ENCODE data around the gene CDH22.

DNA sequence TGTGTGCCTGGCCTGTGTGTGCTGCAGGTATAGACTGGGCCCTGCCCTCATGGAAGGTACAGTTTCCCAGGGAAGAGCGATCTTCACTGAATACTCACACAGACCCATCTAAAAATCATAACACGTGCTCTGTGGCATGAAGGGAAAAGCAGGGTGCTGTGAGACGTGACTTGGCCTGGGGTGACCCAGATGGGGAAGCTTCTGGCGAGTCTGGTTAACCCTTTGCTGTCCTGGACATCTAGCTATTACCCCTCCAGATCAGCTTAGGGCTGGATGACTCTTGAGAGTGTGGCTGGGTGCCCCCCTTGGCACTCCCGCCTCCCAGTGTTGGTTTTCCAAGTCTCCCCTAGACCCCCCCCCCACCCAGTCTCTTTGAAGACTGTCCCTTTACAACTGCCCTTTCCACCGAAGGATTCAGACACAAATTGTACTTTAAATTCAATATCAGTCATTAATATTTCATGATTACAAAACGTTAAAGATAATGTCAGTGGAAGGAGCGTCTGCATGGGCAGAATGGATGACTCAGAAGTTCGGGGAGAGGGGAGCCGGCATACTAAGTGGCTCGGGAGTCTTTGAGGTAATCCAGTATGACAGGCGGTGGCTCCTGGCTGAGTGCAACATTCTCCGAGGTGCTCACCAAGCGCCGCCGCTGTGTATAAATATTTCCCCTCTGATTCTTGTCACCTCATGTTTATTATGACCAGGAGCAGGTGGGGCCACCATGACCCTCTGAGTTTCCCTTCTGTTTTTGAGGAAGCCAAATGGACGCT lies 112.8 kb downstream of the CDH22 start:
- TF ChIP-seq MXI1 (conservative IDR thresholded peaks at IDR 0.05; ENCODE audit: poor library complexity, severe bottlenecking) = no peak
- TF ChIP-seq, protein P1, sequence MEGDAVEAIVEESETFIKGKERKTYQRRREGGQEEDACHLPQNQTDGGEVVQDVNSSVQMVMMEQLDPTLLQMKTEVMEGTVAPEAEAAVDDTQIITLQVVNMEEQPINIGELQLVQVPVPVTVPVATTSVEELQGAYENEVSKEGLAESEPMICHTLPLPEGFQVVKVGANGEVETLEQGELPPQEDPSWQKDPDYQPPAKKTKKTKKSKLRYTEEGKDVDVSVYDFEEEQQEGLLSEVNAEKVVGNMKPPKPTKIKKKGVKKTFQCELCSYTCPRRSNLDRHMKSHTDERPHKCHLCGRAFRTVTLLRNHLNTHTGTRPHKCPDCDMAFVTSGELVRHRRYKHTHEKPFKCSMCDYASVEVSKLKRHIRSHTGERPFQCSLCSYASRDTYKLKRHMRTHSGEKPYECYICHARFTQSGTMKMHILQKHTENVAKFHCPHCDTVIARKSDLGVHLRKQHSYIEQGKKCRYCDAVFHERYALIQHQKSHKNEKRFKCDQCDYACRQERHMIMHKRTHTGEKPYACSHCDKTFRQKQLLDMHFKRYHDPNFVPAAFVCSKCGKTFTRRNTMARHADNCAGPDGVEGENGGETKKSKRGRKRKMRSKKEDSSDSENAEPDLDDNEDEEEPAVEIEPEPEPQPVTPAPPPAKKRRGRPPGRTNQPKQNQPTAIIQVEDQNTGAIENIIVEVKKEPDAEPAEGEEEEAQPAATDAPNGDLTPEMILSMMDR (IDR thresholded peaks at IDR 0.05; ENCODE audit: poor library complexity, severe bottlenecking) = no peak

All from neural cell (in vitro differentiated cells).